H1 (cell line): ENCODE measurements around the gene PPP1R18. TPM values are rescaled to one million over a fixed set of nuclear protein-coding genes. Genes with fewer than 3 reads are reported as not detected.

Experiments
- CTCF ChIA-PET: fragments of 300-600 bp; sonication (Branson Sonifier 250); formaldehyde crosslinking; loops from one replicate; lab custom pipeline; 2021; ENCODE audit not compliant: partially characterized antibody; lab: Charles Lee
- POLR2A ChIA-PET: fragments of 300-600 bp; sonication (Branson Sonifier 250); formaldehyde crosslinking; loops from one replicate; lab custom pipeline; 2021; ENCODE audit warnings: inconsistent platforms; ENCODE audit not compliant: partially characterized antibody; lab: Charles Lee
- DNase-seq, 2 experiments: peaks; one replicate each; pipeline versions ENCODE4 v3.0.0 to v3.0.0-alpha.2; 2010 to 2022; ENCODE audit warnings: low spot score in 2 of 2, low read depth in 1 of 2, mixed read lengths in 1 of 2
- FAIRE-seq: peaks from 2 replicates; lab custom pipeline; 2011; peaks lifted over from hg19 to GRCh38; lab: Jason Lieb, UNC
- H2AFZ ChIP-seq: 2 replicates; pipeline ENCODE4 v1.8.1; 2012; ENCODE audit warnings: low read length, inconsistent platforms
- H2AK5ac ChIP-seq: 2 replicates; pipeline ENCODE4 v1.6.1; 2013; ENCODE audit warnings: low read depth, low read length
- H2BK120ac ChIP-seq: replicated peaks from 2 replicates; pipeline ENCODE3; 2013; ENCODE audit warnings: low read depth, low read length, inconsistent platforms
- H2BK12ac ChIP-seq: 2 replicates; pipeline ENCODE4 v1.6.1; 2013; ENCODE audit warnings: low read depth, low read length
- H2BK15ac ChIP-seq: 2 replicates; pipeline ENCODE4 v1.6.1; 2013; ENCODE audit warnings: low read length
- H2BK20ac ChIP-seq: 2 replicates; pipeline ENCODE4 v1.6.1; 2013; ENCODE audit warnings: low read length
- H2BK5ac ChIP-seq: 2 replicates; pipeline ENCODE4 v1.6.1; 2013; ENCODE audit warnings: low read depth, low read length
- H3K14ac ChIP-seq: 2 replicates; pipeline ENCODE4 v1.6.1; 2013; ENCODE audit warnings: inconsistent platforms; ENCODE audit not compliant: insufficient read length
- H3K18ac ChIP-seq: 2 replicates; pipeline ENCODE4 v1.6.1; 2013; ENCODE audit warnings: low read length; ENCODE audit errors: extremely low read depth
- H3K23ac ChIP-seq: 2 replicates; pipeline ENCODE4 v1.6.1; 2013; ENCODE audit warnings: inconsistent platforms; ENCODE audit not compliant: insufficient read length
- H3K23me2 ChIP-seq: 2 replicates; pipeline ENCODE4 v1.6.1; 2013; ENCODE audit warnings: low read depth, low read length
- H3K27ac ChIP-seq: 2 replicates; pipeline ENCODE4 v1.6.1; 2011; ENCODE audit warnings: low read depth, low read length, inconsistent platforms
- H3K27me3 ChIP-seq, 4 experiments: replicated peaks in 1 of 4; 1 replicate in 1 of 4; 2 replicates in 3 of 4; pipeline versions ENCODE4 v1.6.1 to v1.8.1; 2011 to 2013; ENCODE audit warnings: low read length in 3 of 4, mild to moderate bottlenecking in 3 of 4, inconsistent platforms in 2 of 4, mixed read lengths in 2 of 4, moderate library complexity in 1 of 4; ENCODE audit not compliant: control insufficient read depth in 3 of 4, insufficient read depth in 3 of 4; ENCODE audit errors: extremely low read depth in 1 of 4
- H3K36me3 ChIP-seq, 4 experiments: 2 replicates each; pipeline versions ENCODE4 v1.6.1 to v1.8.1; 2011 to 2013; ENCODE audit warnings: mild to moderate bottlenecking in 4 of 4, low read length in 3 of 4, moderate library complexity in 2 of 4, control low read depth in 1 of 4, inconsistent platforms in 1 of 4; ENCODE audit not compliant: insufficient read depth in 4 of 4, control insufficient read depth in 2 of 4
- H3K4ac ChIP-seq: replicated peaks from 2 replicates; pipeline ENCODE3; 2013; ENCODE audit warnings: low read length, low read depth, mixed read lengths, inconsistent platforms; ENCODE audit not compliant: insufficient read length
- H3K4me1 ChIP-seq, 4 experiments: replicated peaks in 1 of 4; 1 replicate in 1 of 4; 2 replicates in 3 of 4; pipeline versions ENCODE4 v1.6.1 to v1.8.1; 2011 to 2013; ENCODE audit warnings: low read length in 3 of 4, inconsistent platforms in 2 of 4, mixed read lengths in 1 of 4; ENCODE audit not compliant: insufficient read depth in 4 of 4, control insufficient read depth in 3 of 4
- H3K4me2 ChIP-seq, 2 experiments: 2 replicates each; pipeline versions ENCODE4 v1.6.1 to v1.8.1; 2011 to 2013; ENCODE audit warnings: low read depth in 2 of 2, low read length in 2 of 2, control low read depth in 1 of 2, inconsistent platforms in 1 of 2, mild to moderate bottlenecking in 1 of 2; ENCODE audit not compliant: insufficient read depth in 1 of 2
- H3K4me3 ChIP-seq, 4 experiments: fragments of 200-600, 300-600 bp in 1 of 4; sonication (generic), shearing (Covaris generic), sonication (Bioruptor Twin) in 1 of 4; 2 replicates each; pipeline versions ENCODE4 v1.5.1 to v1.8.1; 2011 to 2016; ENCODE audit warnings: low read length in 4 of 4, low read depth in 3 of 4, control low read depth in 2 of 4, inconsistent platforms in 2 of 4, mild to moderate bottlenecking in 2 of 4, mixed read lengths in 1 of 4, moderate library complexity in 1 of 4; ENCODE audit not compliant: insufficient read depth in 2 of 4; ENCODE audit errors: extremely low read depth in 1 of 4
- H3K56ac ChIP-seq: replicated peaks from 2 replicates; pipeline ENCODE3; 2013; ENCODE audit warnings: low read depth, mild to moderate bottlenecking, mixed read lengths, low read length, inconsistent platforms; ENCODE audit not compliant: insufficient read length
- H3K79me1 ChIP-seq: 2 replicates; pipeline ENCODE4 v1.6.1; 2013; ENCODE audit warnings: low read depth, low read length, control low read depth
- H3K79me2 ChIP-seq, 2 experiments: 2 replicates each; pipeline versions ENCODE4 v1.6.1 to v1.8.1; 2012 to 2013; ENCODE audit warnings: low read length in 2 of 2, mild to moderate bottlenecking in 2 of 2, inconsistent platforms in 1 of 2; ENCODE audit not compliant: insufficient read depth in 2 of 2, control insufficient read depth in 1 of 2
- H3K9ac ChIP-seq, 4 experiments: replicated peaks in 1 of 4; 1 replicate in 1 of 4; 2 replicates in 3 of 4; pipeline versions ENCODE4 v1.6.1 to v1.8.1; 2011 to 2013; ENCODE audit warnings: low read depth in 3 of 4, low read length in 3 of 4, control low read depth in 2 of 4, mild to moderate bottlenecking in 2 of 4, moderate library complexity in 2 of 4, inconsistent platforms in 1 of 4; ENCODE audit errors: extremely low read depth in 1 of 4
- H3K9me3 ChIP-seq, 2 experiments: 2 replicates each; pipeline versions ENCODE4 v1.6.1 to v1.8.1; 2012 to 2013; ENCODE audit warnings: mild to moderate bottlenecking in 2 of 2, moderate library complexity in 2 of 2, control low read depth in 1 of 2, inconsistent platforms in 1 of 2, low read depth in 1 of 2, low read length in 1 of 2, mixed read lengths in 1 of 2; ENCODE audit not compliant: insufficient read depth in 2 of 2
- H4K20me1 ChIP-seq, 2 experiments: replicated peaks in 1 of 2; 2 replicates each; pipeline versions ENCODE3 to v1.8.1; 2011 to 2013; ENCODE audit warnings: inconsistent platforms in 2 of 2, low read length in 2 of 2, mild to moderate bottlenecking in 1 of 2; ENCODE audit not compliant: insufficient read depth in 2 of 2, control insufficient read depth in 1 of 2
- H4K5ac ChIP-seq: 2 replicates; pipeline ENCODE4 v1.6.1; 2013; ENCODE audit warnings: low read length, low read depth, mixed read lengths, inconsistent platforms; ENCODE audit not compliant: insufficient read length
- H4K8ac ChIP-seq: 2 replicates; pipeline ENCODE4 v1.8.0; 2013; ENCODE audit warnings: mild to moderate bottlenecking, moderate library complexity, low read length, inconsistent platforms; ENCODE audit not compliant: insufficient read depth; ENCODE audit errors: extremely low read depth
- H4K91ac ChIP-seq: replicated peaks from 2 replicates; pipeline ENCODE3; 2013; ENCODE audit warnings: low read length, mixed read lengths, inconsistent platforms; ENCODE audit not compliant: insufficient read length
- ASH2L ChIP-seq: fragments of 200-600, 300-600 bp; sonication (generic); IDR thresholded peaks from one replicate; pipeline ENCODE4 v1.7.1; 2017; ENCODE audit warnings: low read length
- ATF3 ChIP-seq: IDR thresholded peaks from 2 replicates; pipeline ENCODE4 v1.6.1; 2011; ENCODE audit warnings: low read depth, mild to moderate bottlenecking, low read length; ENCODE audit not compliant: insufficient read depth
- CEBPB ChIP-seq: IDR thresholded peaks from 2 replicates; pipeline ENCODE4 v1.6.1; 2012; ENCODE audit warnings: low read depth, low read length
- RFX5 ChIP-seq: IDR thresholded peaks from 2 replicates; pipeline ENCODE4 v1.6.1; 2011; ENCODE audit warnings: low read depth, low read length, improper control_type of control experiment, borderline replicate concordance
- WGBS, 2 experiments: shearing (Covaris generic) in 1 of 2; methylation state at CpG; one replicate each; pipeline versions ENCODE4 v1.1.6 to v1.1.7; 2013 to 2015; ENCODE audit warnings: low lambda C conversion rate in 2 of 2, mixed read lengths in 2 of 2, inconsistent platforms in 1 of 2, low coverage in 1 of 2, missing lambda C conversion rate in 1 of 2; ENCODE audit not compliant: insufficient replicate concordance in 2 of 2, insufficient coverage in 1 of 2, insufficient read length in 1 of 2; ENCODE audit errors: extremely low coverage in 1 of 2, missing lambda C conversion rate in 1 of 2; 5-methylcytosine and 5-hydroxymethylcytosine counted together
- polyA plus RNA-seq, 7 experiments: library from polyadenylated mRNA; depleted of rRNA in 3 of 7; stranded (reverse) in 5 of 7; unstranded in 2 of 7; fragments of >200 nt in 5 of 7; fragments of 200-250 nt in 2 of 7; gene quantifications; 1 replicate in 5 of 7; 2 replicates in 1 of 7; 4 replicates in 1 of 7; pipeline versions ENCODE4 v1.2.1 to v1.2.3, GENCODE V29; 2011 to 2013; ENCODE audit warnings: missing spikeins in 2 of 7, mixed read lengths in 2 of 7
- total RNA-seq: library from RNA; stranded (reverse); fragmentation: NEBNext Ultra II Directional; extraction: Animal tissue kit (Norgen Biotek cat#: 25700); gene quantifications from 2 replicates; pipeline ENCODE4 v1.2.1, GENCODE V29; 2021

The PPP1R18 gene
- total and polyA plus RNA-seq, 2 of the 8 experiments (the other 6 are each of a cell fraction or from before 2014, with no cell fraction given) = 25.1 to 29.1 TPM

GRCh38 chr6:30705620-30706019, 19.2 kb upstream of the PPP1R18 start:
- WGBS, 2 experiments = 91% methylated on average over 4 of the region's 4 CpGs; no CpG with 5 or more reads in 1 of the 2 experiments
- no peak overlapping the region for H2AK5ac ChIP-seq
- no peak overlapping the region for H3K23ac ChIP-seq
- TF ChIP-seq ATF3 = no peak
- no peak for TF ChIP-seq ASH2L
- no peak for TF ChIP-seq CEBPB
- TF ChIP-seq RFX5 = no peak
- no peak overlapping the region for H3K4me2 ChIP-seq
- CTCF ChIA-PET = interaction anchor here (0.7 to 2.3 kb wide), 10 partner anchors 7 to 139 kb away, joined by 3 to 14 read pairs (median 7); partner anchors contain the start of genes DHX16 and MDC1
- H2BK20ac ChIP-seq = no peak overlapping the region
- H2BK120ac ChIP-seq = no peak overlapping the region
- H3K4ac ChIP-seq = no peak overlapping the region
- no peak overlapping the region for H2BK15ac ChIP-seq
- H4K20me1 ChIP-seq = peaks cover 3 to 4% of the 10 kb centered on the region in 2 experiments
- POLR2A ChIA-PET = interaction anchor here (1.1 to 35.9 kb wide), 4 partner anchors 5 to 26 kb away, joined by 4 to 732 read pairs (median 368); partner anchors contain the start of genes MDC1, NRM and TUBB
- no peak overlapping the region for H3K4me3 ChIP-seq
- no peak overlapping the region for H3K56ac ChIP-seq
- DNase-seq (no peak), FAIRE-seq (no peak)
- no peak overlapping the region for H2AFZ ChIP-seq
- no peak overlapping the region for H3K14ac ChIP-seq
- H3K4me1 ChIP-seq = no peaks in the 10 kb centered on the region; a peak in 1 of 7 replicates
- H4K91ac ChIP-seq = no peak overlapping the region
- H4K8ac ChIP-seq = no peak overlapping the region
- H2BK5ac ChIP-seq = no peak overlapping the region
- H3K27ac ChIP-seq = no peak overlapping the region
- peaks cover 5 to 41% (median 25%) of the 10 kb centered on the region in 4 experiments; a peak in 6 of 8 replicates for H3K36me3 ChIP-seq
- H3K23me2 ChIP-seq = no peaks in the 10 kb centered on the region
- no peaks in the 10 kb centered on the region for H3K9me3 ChIP-seq
- H3K79me1 ChIP-seq = no peaks in the 10 kb centered on the region
- H2BK12ac ChIP-seq = no peak overlapping the region
- H4K5ac ChIP-seq = no peak overlapping the region
- no peak overlapping the region for H3K18ac ChIP-seq
- no peaks in the 10 kb centered on the region for H3K27me3 ChIP-seq
- no peaks in the 10 kb centered on the region for H3K79me2 ChIP-seq
- H3K9ac ChIP-seq = no peak overlapping the region
